HEK293 (cell line): Measurements from ENCODE around the gene CD2BP2.

Experiments used
- ELK4 ChIP-seq: IDR thresholded peaks from 2 replicates; pipeline ENCODE4 v1.6.1; 2011; ENCODE audit warnings: mild to moderate bottlenecking, low read depth, low read length, borderline replicate concordance
- GLIS1 ChIP-seq: fragments of 450-650 bp; formaldehyde crosslinking; IDR thresholded peaks from 2 replicates; pipeline ENCODE4 v1.5.1; 2016; ENCODE audit warnings: missing biosample characterization, missing genetic modification characterization
- GLIS2 ChIP-seq: fragments of 450-650 bp; formaldehyde crosslinking; IDR thresholded peaks from 2 replicates; pipeline ENCODE4 v1.5.1; 2016; ENCODE audit warnings: missing biosample characterization, missing genetic modification characterization
- TCF7L2 ChIP-seq: IDR thresholded peaks from 2 replicates; pipeline ENCODE4 v1.6.1; 2011; ENCODE audit warnings: low read depth, mild to moderate bottlenecking, inconsistent platforms, low read length, moderate library complexity, borderline replicate concordance
- ZNF155 ChIP-seq: fragments of 450-650 bp; formaldehyde crosslinking; IDR thresholded peaks from 2 replicates; pipeline ENCODE4 v1.5.1; 2016; ENCODE audit warnings: missing biosample characterization, missing genetic modification characterization
- ZNF280C ChIP-seq: fragments of 450-650 bp; formaldehyde crosslinking; IDR thresholded peaks from 2 replicates; pipeline ENCODE4 v1.5.1; 2016; ENCODE audit warnings: missing biosample characterization, missing genetic modification characterization
- ZNF501 ChIP-seq: fragments of 450-650 bp; formaldehyde crosslinking; IDR thresholded peaks from 2 replicates; pipeline ENCODE4 v1.5.1; 2016; ENCODE audit warnings: missing biosample characterization, missing genetic modification characterization
- TF ChIP-seq, protein P1 (sequence below): fragments of 450-650 bp; formaldehyde crosslinking; IDR thresholded peaks from 2 replicates; pipeline ENCODE4 v1.5.1; 2016; ENCODE audit warnings: missing biosample characterization, missing genetic modification characterization

- TF ChIP-seq ELK4 (no peak), GLIS2 (tag by site-specific recombination) (no peak), ZNF280C (tag by site-specific recombination) (no peak), GLIS1 (tag by site-specific recombination) (no peak), ZNF501 (tag by site-specific recombination) (no peak), ZNF155 (tag by site-specific recombination) (no peak), TCF7L2 (no peak)
- TF ChIP-seq, protein P1, sequence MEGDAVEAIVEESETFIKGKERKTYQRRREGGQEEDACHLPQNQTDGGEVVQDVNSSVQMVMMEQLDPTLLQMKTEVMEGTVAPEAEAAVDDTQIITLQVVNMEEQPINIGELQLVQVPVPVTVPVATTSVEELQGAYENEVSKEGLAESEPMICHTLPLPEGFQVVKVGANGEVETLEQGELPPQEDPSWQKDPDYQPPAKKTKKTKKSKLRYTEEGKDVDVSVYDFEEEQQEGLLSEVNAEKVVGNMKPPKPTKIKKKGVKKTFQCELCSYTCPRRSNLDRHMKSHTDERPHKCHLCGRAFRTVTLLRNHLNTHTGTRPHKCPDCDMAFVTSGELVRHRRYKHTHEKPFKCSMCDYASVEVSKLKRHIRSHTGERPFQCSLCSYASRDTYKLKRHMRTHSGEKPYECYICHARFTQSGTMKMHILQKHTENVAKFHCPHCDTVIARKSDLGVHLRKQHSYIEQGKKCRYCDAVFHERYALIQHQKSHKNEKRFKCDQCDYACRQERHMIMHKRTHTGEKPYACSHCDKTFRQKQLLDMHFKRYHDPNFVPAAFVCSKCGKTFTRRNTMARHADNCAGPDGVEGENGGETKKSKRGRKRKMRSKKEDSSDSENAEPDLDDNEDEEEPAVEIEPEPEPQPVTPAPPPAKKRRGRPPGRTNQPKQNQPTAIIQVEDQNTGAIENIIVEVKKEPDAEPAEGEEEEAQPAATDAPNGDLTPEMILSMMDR (tag by site-specific recombination): no peak
These were observed 1.4 kb upstream of the CD2BP2 start for GRCh38 chr16:30356401-30357084.
